HepG2 (cell line): ENCODE data around the gene SMARCA4. TPM values are rescaled to one million over a fixed set of nuclear protein-coding genes. Genes with fewer than 3 reads are reported as not detected.

Experiments used
- CENPT ChIP-seq: sonication (generic); formaldehyde crosslinking; IDR thresholded peaks from 2 replicates; pipeline ENCODE4 v1.8.0; 2022; ENCODE audit warnings: low read depth, mild to moderate bottlenecking, moderate library complexity, missing genetic modification reagents
- DMAP1 ChIP-seq: IDR thresholded peaks from 2 replicates; pipeline ENCODE4 v1.6.1; 2016
- ERF ChIP-seq: IDR thresholded peaks from 2 replicates; pipeline ENCODE4 v1.6.1; 2018; ENCODE audit warnings: missing biosample characterization, missing genetic modification reagents
- FOXA3 ChIP-seq: IDR thresholded peaks from 2 replicates; pipeline ENCODE4 v1.6.1; 2016; ENCODE audit warnings: missing genetic modification reagents, missing compliant biosample characterization
- FOXO4 ChIP-seq: sonication (generic); formaldehyde crosslinking; conservative IDR thresholded peaks from 2 replicates; pipeline ENCODE4 v1.8.1; 2023; ENCODE audit warnings: missing genetic modification reagents
- GATA4 ChIP-seq: sonication (generic); IDR thresholded peaks from 2 replicates; pipeline ENCODE4 v1.6.1; 2016; ENCODE audit warnings: antibody characterized with exemption, low read depth, borderline replicate concordance
- GMEB2 ChIP-seq: IDR thresholded peaks from 2 replicates; pipeline ENCODE4 v1.6.1; 2016; ENCODE audit warnings: missing biosample characterization, missing genetic modification reagents, low read depth
- HCFC1 ChIP-seq: fragments of 150-350 bp; IDR thresholded peaks from 2 replicates; pipeline ENCODE4 v1.6.1; 2014; ENCODE audit warnings: low read depth, low read length
- MIXL1 ChIP-seq: IDR thresholded peaks from 2 replicates; pipeline ENCODE4 v1.6.1; 2016
- NFYC ChIP-seq: IDR thresholded peaks from 2 replicates; pipeline ENCODE4 v1.6.1; 2016; ENCODE audit warnings: missing genetic modification reagents, missing compliant biosample characterization
- NR2F2 ChIP-seq: IDR thresholded peaks from 2 replicates; pipeline ENCODE4 v1.6.1; 2012; ENCODE audit warnings: low read depth, inconsistent platforms, borderline replicate concordance
- REST ChIP-seq, 2 experiments: IDR thresholded peaks; 2 replicates each; pipeline ENCODE4 v1.6.1; 2011 to 2012; ENCODE audit warnings: low read length in 2 of 2, borderline replicate concordance in 1 of 2, low read depth in 1 of 2, mild to moderate bottlenecking in 1 of 2, moderate library complexity in 1 of 2
- SMAD3 ChIP-seq: sonication (generic); formaldehyde crosslinking; IDR thresholded peaks from 2 replicates; pipeline ENCODE4 v1.4.0; 2020; ENCODE audit warnings: missing genetic modification reagents
- SNRNP70 ChIP-seq: fragments of 200-400 bp; formaldehyde crosslinking; IDR thresholded peaks from 2 replicates; pipeline ENCODE4 v1.6.1; 2017; ENCODE audit warnings: mild to moderate bottlenecking, low read depth, low read length, moderate library complexity
- SRF ChIP-seq: IDR thresholded peaks from 2 replicates; pipeline ENCODE4 v1.6.1; 2011; ENCODE audit warnings: mild to moderate bottlenecking, low read depth, low read length, moderate library complexity
- TSC22D2 ChIP-seq: sonication (generic); formaldehyde crosslinking; IDR thresholded peaks from 2 replicates; pipeline ENCODE4 v1.5.1; 2020; ENCODE audit warnings: missing genetic modification reagents, mild to moderate bottlenecking, borderline replicate concordance
- WIZ ChIP-seq: sonication (generic); formaldehyde crosslinking; IDR thresholded peaks from 2 replicates; pipeline ENCODE4 v1.5.1; 2020; ENCODE audit warnings: mild to moderate bottlenecking, missing genetic modification reagents
- ZGPAT ChIP-seq: IDR thresholded peaks from 2 replicates; pipeline ENCODE4 v1.6.1; 2016; ENCODE audit warnings: mild to moderate bottlenecking
- ZNF260 ChIP-seq: sonication (generic); formaldehyde crosslinking; IDR thresholded peaks from 2 replicates; pipeline ENCODE4 v1.4.0; 2020; ENCODE audit warnings: missing genetic modification reagents, low read depth, mild to moderate bottlenecking, borderline replicate concordance
- ZNF562 ChIP-seq: sonication (generic); formaldehyde crosslinking; IDR thresholded peaks from 2 replicates; pipeline ENCODE4 v1.8.0; 2022; ENCODE audit warnings: missing genetic modification reagents, borderline replicate concordance
- ZNF577 ChIP-seq: sonication (generic); formaldehyde crosslinking; IDR thresholded peaks from 2 replicates; pipeline ENCODE4 v1.4.0; 2020; ENCODE audit warnings: mild to moderate bottlenecking, low read depth, missing genetic modification reagents, borderline replicate concordance
- ZNF75D ChIP-seq: sonication (generic); formaldehyde crosslinking; IDR thresholded peaks from 2 replicates; pipeline ENCODE4 v1.8.1; 2023; ENCODE audit warnings: missing genetic modification reagents, mild to moderate bottlenecking, borderline replicate concordance
- ZSCAN20 ChIP-seq: sonication (generic); formaldehyde crosslinking; IDR thresholded peaks from 2 replicates; pipeline ENCODE4 v1.4.0; 2020; ENCODE audit warnings: missing genetic modification reagents, mild to moderate bottlenecking, borderline replicate concordance
- polyA plus RNA-seq, 8 experiments: library from polyadenylated mRNA; depleted of rRNA in 3 of 8; stranded (reverse) in 7 of 8; unstranded in 1 of 8; fragments of >200 nt; fragmentation: Illumina TruSeq in 4 of 8; extraction: Trizol in 4 of 8; gene quantifications; 2 replicates each; pipeline versions ENCODE4 v1.2.1 to v1.2.3, GENCODE V29; 2011 to 2016; ENCODE audit warnings: low read depth in 4 of 8, missing spikeins in 1 of 8, mixed read lengths in 1 of 8; ENCODE audit not compliant: insufficient read depth in 1 of 8
- total RNA-seq, 5 experiments: library from RNA; depleted of rRNA; stranded (reverse); fragments of >200 nt; fragmentation: Illumina TruSeq; extraction: Trizol; gene quantifications; 2 replicates each; pipeline ENCODE4 v1.2.3, GENCODE V29; 2016; ENCODE audit warnings: low read depth in 1 of 5

Gene SMARCA4
- total and polyA plus RNA-seq, 2 of the 13 experiments (the other 11 are each of a cell fraction or from before 2014, with no cell fraction given), result 25.4 to 45.9 TPM

- peak in 1 of 2 experiments; percentile 82; a peak in 2 of 4 replicates for TF ChIP-seq REST (IDR thresholded peaks at IDR 0.05; ENCODE audit: borderline replicate concordance in 1 of 2, low read depth in 1 of 2, low read length in 2 of 2)
- TF ChIP-seq GATA4, result no peak
- TF ChIP-seq SNRNP70, result no peak
- no peak for TF ChIP-seq TSC22D2
- no peak for TF ChIP-seq WIZ (CRISPR knock-in tag)
- no peak for TF ChIP-seq ZNF260
- 0 out of 2 replicates have a peak, but pooled peaks have one; percentile 21 for TF ChIP-seq ERF (CRISPR knock-in tag)
- TF ChIP-seq CENPT, result no peak
- TF ChIP-seq MIXL1 (CRISPR knock-in tag), result peak; percentile 33; the same call in 1 of the 2 replicates
- 0 out of 2 replicates have a peak, but pooled peaks have one; percentile 50 for TF ChIP-seq ZSCAN20 (CRISPR knock-in tag)
- TF ChIP-seq ZGPAT (CRISPR knock-in tag), result peak; percentile 75
- no peak for TF ChIP-seq ZNF75D
- TF ChIP-seq NFYC, result no peak
- no peak for TF ChIP-seq GMEB2 (CRISPR knock-in tag)
- peak; percentile 90 for TF ChIP-seq FOXA3 (CRISPR knock-in tag)
- no peak for TF ChIP-seq HCFC1
- TF ChIP-seq NR2F2, result peak; percentile 54; the same call in 1 of the 2 replicates
- no peak for TF ChIP-seq SMAD3 (CRISPR knock-in tag)
- TF ChIP-seq ZNF577 (CRISPR knock-in tag), result no peak
- no peak for TF ChIP-seq ZNF562
- no peak for TF ChIP-seq SRF
- TF ChIP-seq FOXO4 (CRISPR knock-in tag), result no peak
- TF ChIP-seq DMAP1 (CRISPR knock-in tag), result 0 out of 2 replicates have a peak, but pooled peaks have one; percentile 4
These were observed 127.8 kb downstream of the SMARCA4 start (continued) for GRCh38 chr19:11088506-11089253.
